IPS-NIHi7 (cell line): Measurements from ENCODE around the gene CLTCL1.
"Not testable (repeated sequence)": the region's sequence is repeated elsewhere in the genome, so short reads cannot be mapped to it uniquely, and the experiment has no call there.

Experiments
- DNase-seq: peaks from one replicate; pipeline ENCODE4 v3.0.0; 2012; ENCODE audit warnings: mixed read lengths; ENCODE audit errors: extremely low spot score

Gene CLTCL1

GRCh38 chr22:19218541-19219233 lies 72.8 kb downstream of the CLTCL1 start:
- DNase-seq: no peak

DNA sequence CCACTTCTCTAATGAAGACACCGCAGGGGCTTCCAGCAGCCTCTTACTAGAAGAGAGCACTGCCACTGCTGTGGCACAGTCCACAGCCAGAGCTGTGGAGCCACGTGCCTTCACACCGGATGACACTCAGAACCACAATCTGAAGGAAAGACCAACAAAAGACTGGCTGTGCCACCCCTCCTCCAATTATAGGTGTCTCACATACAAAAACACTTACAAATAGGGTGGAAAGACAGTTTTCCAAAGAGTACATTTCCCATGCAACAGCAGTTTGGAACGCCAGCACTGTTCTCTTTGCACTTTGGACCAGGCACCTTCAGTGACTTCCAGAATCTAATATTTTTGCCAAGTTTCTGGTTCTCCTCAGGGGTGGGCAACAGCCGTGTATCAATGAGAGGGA lies 74.9 kb downstream of the CLTCL1 start:
- DNase-seq: no peak

GRCh38 chr22:19215360-19215759 lies 76.2 kb downstream of the CLTCL1 start:
- no peak for DNase-seq

- peak; percentile 44 for DNase-seq
Measured at GRCh38 chr22:19214078-19214473, 77.4 kb downstream of the CLTCL1 start.

- DNase-seq: no peak
Measured at GRCh38 chr22:19213442-19214077, 78.0 kb downstream of the CLTCL1 start.

- no peak for DNase-seq
Measured at GRCh38 chr22:19213001-19213400, 78.5 kb downstream of the CLTCL1 start.

DNA sequence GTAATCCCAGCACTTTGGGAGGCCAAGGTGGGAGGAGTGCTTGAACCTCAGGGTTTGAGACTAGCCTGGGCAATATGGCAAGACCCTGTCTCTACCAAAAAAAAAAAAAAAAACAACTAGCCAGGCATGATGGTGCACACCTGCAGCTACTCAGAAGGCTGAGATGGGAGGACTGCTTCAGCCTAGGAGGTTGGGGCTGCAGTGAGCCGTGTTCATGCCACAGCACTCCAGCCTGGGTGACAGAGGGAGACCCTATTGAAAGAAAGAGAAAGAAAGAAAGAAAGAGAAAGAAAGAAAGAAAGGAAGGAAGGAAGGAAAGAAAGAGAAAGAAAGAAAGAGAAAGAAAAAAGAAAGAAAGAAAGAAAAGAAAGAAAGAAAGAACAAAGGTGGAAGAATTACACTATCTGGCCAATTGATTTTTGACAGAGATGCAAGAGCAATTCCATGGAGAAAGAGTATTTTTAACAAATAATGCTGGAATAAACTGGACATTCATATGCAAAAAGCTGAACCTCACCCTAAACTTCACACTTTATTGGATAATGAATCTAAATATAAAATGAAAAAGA lies 79.1 kb downstream of the CLTCL1 start:
- DNase-seq: no peak

DNA sequence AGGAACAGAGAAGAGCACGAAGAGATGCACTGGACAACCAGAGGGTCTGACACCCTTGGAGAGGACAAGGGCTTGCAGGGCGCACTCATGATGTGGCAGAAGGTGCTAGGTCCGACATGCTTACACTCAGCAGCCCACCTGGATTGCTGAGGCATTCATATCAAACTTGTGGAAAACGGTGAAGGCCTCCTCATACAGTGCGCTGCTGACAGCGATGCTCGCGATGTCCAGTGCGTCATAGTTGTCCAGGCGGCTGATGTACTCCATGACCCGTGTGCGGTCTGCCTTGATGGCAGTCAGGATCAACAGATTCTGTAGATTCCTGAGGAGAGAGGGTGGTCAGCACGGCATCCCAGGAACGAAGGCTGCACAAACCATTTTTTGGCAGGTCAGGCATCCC lies 81.3 kb downstream of the CLTCL1 start:
- no peak for DNase-seq

GRCh38 chr22:19208287-19208847 lies 83.2 kb downstream of the CLTCL1 start:
- DNase-seq: no peak

- DNase-seq: no peak
Measured at GRCh38 chr22:19207884-19208283, 83.6 kb downstream of the CLTCL1 start.

- DNase-seq: no peak
Measured at GRCh38 chr22:19207401-19207808, 84.1 kb downstream of the CLTCL1 start.

- DNase-seq: no peak
Measured at GRCh38 chr22:19206287-19206686, 85.2 kb downstream of the CLTCL1 start.

DNA sequence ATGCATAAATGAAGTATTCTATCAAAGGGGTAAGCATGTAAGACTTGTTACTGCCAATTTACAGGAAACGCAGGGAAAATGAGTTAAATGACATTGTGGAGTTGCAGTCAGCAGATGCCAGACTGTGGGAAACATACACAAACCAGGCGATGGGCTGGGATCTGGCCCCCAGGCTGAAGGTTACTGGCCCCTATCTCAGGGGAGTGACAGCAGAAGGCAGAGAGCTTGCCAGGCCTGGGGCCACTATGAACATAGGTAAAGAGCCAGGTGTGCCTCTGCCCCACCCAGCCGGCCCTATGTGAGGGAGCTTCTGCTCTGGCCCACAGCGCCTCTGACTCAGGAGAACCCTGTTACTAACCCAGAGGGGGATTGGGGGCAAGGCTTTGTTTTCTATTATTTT lies 86.9 kb downstream of the CLTCL1 start:
- no peak for DNase-seq

- no peak for DNase-seq
Measured at GRCh38 chr22:19203834-19204233, 87.7 kb downstream of the CLTCL1 start.

DNA sequence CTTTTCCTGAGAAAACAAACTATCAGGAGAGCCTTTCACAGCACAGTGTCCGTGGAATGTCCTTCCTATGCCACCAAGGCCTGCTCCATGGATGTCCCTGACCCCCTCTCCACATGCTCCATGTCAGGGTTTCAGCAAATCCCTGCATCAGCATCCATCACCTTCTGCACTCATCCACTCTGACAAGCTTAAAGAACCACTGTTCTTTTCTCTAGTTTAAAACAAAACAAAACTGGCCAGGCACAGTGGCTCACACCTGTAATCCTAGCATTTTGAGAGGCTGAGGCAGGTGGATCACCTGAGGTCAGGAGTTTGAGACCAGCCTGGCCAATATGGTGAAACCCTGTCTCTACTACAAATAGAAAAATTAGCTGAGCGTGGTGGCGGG lies 88.7 kb downstream of the CLTCL1 start:
- DNase-seq: not testable (repeated sequence)

DNA sequence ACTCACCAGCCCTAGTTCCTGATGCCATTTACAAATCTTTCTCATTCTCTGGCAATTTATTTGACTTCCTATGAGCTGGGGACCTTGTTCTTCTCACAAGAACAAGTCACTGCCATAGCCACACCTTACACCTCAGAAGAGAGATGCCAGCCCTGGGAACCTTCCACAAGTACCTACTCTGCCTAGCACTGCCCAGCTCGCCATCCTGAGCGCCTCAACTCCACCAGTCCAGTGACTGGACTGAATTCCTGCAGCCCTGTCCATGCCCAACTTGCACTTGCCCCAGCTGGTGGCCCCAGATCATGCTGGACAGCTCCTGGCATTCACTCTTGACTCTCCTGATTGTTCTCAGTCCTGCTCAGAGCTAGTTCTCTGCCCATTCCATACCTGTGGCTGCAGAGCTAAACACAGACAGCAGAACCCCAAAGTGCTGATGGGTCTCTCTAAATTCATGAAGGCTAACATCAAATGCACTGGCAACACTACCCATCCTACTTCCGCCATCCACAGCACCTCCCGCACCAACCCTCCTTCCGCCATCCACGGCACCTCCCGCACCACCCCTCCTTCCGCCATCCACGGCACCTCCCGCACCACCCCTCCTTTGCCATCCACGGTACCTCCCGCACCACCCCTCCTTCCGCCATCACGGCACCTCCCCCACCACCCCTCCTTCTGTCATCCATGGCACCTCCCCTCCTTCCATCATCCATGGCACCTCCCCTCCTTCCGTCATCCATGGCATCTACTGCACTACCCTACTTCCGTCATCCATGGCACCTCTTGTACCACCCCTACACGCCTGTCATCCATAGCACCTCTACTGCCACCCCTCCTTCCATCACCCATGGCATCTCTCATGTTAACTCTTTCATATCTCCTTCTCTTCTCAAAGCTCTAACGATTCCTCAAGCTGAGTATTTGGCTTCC lies 89.4 kb downstream of the CLTCL1 start:
- no peak for DNase-seq

- no peak for DNase-seq
Measured at GRCh38 chr22:19201130-19201868, 90.2 kb downstream of the CLTCL1 start.

- DNase-seq: no peak
Measured at GRCh38 chr22:19199479-19199878, 92.0 kb downstream of the CLTCL1 start.

DNA sequence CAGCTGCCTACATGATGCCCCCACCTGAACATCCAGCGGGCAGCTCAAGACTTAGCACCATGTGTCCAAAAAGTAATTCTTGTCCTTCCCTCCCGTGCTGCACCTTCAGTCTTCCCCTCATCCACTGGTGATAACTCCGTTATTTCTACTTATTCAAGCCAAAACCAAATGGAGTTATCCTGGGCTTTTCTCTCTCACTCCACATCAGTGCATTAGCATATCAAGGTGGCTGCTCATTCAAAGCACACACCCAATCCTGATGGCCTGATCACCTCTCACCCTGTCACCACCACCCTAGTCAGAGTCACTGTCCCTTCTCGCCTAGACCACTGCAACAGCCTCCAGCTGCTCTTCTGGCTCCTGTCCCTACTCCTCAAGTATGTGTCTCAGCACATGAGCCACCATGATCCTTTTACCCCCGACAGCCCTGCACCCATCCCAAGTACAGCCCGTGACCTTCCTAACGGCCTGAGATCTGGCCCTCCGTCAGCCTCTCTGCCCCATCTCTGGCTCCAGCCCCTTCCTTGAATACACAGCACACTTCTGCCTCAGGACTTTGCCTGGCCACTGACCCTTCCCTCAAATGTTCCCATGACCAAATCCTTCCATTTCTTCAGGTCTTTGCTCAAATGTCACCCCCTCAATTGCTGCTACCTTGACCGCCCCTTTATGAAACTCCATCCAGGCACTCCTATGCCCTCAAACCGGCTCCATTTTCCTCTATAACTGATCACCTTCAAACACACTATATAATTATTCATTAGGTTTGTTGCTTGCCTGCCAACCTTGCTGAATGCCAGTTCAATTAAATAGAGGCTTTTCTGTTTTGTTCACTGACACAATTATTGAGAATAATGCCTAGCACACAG lies 93.3 kb downstream of the CLTCL1 start:
- no peak for DNase-seq
